Measurements from ENCODE around the gene BRINP3. TPM values are rescaled to one million over a fixed set of nuclear protein-coding genes. Genes with fewer than 3 reads are reported as not detected.
"Not testable (repeated sequence)": the region's sequence is repeated elsewhere in the genome, so short reads cannot be mapped to it uniquely, and the experiment has no call there.

The BRINP3 gene
- 1.3 TPM for polyA plus RNA-seq (2012; ENCODE audit: insufficient read depth, insufficient read length, low read depth)

DNA sequence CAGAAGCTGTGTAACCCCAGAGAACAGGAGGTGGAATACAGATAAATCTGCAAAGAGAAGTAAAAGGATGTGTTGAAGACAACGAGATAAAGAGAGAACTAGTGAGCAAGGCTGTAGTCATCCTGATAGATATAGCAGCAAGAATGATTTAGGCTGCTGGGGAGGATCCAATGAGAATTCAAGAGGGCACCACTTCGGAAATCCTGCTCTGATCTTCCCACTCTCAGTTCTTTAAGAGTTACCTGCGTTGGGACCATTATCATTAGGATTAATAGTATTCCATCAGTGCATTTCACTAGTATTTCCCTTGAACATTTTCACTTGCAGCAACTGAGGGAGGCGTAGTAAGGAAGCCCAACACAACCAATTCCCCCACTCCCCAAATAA, at the start of gene BRINP3:
TSS of gene BRINP3 (minus strand) at position 103 of the 387 bp plus-strand sequence.
- no peaks in the 10 kb centered on the region for H3K27me3 ChIP-seq
- peak within 1 kb of the TSS; percentile 91 for H3K4me3 ChIP-seq (ENCODE audit: low read depth, low read length)
- peaks cover 7% of the 10 kb centered on the region for H3K4me1 ChIP-seq
- TF ChIP-seq, protein P1, sequence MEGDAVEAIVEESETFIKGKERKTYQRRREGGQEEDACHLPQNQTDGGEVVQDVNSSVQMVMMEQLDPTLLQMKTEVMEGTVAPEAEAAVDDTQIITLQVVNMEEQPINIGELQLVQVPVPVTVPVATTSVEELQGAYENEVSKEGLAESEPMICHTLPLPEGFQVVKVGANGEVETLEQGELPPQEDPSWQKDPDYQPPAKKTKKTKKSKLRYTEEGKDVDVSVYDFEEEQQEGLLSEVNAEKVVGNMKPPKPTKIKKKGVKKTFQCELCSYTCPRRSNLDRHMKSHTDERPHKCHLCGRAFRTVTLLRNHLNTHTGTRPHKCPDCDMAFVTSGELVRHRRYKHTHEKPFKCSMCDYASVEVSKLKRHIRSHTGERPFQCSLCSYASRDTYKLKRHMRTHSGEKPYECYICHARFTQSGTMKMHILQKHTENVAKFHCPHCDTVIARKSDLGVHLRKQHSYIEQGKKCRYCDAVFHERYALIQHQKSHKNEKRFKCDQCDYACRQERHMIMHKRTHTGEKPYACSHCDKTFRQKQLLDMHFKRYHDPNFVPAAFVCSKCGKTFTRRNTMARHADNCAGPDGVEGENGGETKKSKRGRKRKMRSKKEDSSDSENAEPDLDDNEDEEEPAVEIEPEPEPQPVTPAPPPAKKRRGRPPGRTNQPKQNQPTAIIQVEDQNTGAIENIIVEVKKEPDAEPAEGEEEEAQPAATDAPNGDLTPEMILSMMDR (IDR thresholded peaks at IDR 0.05; ENCODE audit: low read depth, low read length): no peak
- no peaks in the 10 kb centered on the region for H3K36me3 ChIP-seq
- DNase-seq: no peak
- H3K9me3 ChIP-seq: no peaks in the 10 kb centered on the region

DNA sequence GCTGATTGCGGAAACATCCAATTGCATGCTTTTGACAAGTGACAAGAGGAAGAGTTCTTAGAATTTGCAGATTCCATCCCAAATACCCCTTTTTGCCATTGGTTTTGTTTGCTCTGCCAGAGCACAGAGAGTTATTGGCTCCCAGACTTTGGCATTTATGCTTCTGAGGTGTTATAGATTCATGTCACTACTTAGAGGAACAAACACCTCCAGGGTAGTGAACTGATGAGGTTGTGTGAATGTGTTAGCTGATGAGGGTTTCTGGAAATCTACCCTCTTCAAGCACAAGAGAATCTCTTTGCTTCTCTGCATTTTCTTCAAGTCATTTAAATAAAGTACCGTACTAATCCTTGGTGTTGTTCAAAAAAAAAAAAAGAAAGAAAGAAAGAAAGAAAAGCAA, 33.9 kb upstream of the BRINP3 start:
- H3K9me3 ChIP-seq: no peaks in the 10 kb centered on the region
- no peak for DNase-seq
- no peaks in the 10 kb centered on the region for H3K36me3 ChIP-seq
- no peaks in the 10 kb centered on the region for H3K27me3 ChIP-seq
- no peaks in the 10 kb centered on the region for H3K4me1 ChIP-seq
- TF ChIP-seq, protein P1 (IDR thresholded peaks at IDR 0.05; ENCODE audit: low read depth, low read length): no peak
- H3K4me3 ChIP-seq (ENCODE audit: low read depth, low read length): no peak overlapping the region

DNA sequence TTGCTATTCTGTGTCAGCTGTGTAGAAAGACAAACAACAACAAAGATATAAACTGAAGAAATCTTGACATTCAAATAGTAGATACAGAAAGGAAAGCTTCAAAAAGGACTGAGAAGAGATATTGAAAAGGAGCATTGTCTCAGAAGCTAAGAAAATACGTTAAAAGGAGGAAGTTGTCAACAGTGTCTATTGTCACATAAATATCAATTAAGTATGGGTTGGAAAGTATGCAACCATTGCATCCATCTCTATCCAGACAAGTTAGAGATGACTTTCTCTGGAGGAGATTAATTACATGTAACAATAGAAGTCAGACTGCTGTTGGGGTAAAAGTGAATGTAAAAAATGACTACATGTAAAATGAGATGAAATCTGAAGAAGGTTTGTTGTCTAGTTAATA, 29.7 kb upstream of the BRINP3 start:
- Histone ChIP-seq H3K36me3 (no peaks in the 10 kb centered on the region), H3K9me3 (no peaks in the 10 kb centered on the region), H3K4me1 (no peaks in the 10 kb centered on the region), H3K4me3 (ENCODE audit: low read depth, low read length) (no peak overlapping the region), H3K27me3 (no peaks in the 10 kb centered on the region)
- TF ChIP-seq, protein P1 (IDR thresholded peaks at IDR 0.05; ENCODE audit: low read depth, low read length): no peak
- DNase-seq: no peak

DNA sequence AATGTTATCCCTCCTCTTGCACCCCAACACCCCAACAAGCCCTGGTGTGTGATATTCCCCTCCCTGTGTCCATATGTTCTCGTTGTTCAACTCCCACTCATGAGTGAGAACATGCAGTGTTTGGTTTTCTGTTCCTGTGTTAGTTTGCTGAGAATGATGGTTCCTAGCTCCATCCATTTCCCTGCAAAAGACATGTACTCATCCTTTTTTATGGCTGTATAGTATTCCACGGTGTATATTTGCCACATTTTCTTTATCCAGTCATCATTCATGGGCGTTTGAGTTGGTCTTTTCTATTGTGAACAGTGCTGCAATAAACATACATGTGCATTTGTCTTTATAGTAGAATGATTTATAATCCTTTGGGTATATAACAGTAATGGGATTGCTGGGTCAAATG, 26.9 kb upstream of the BRINP3 start:
- not testable (repeated sequence) for H3K27me3 ChIP-seq; H3K4me1 ChIP-seq; H3K9me3 ChIP-seq; DNase-seq; H3K4me3 ChIP-seq (ENCODE audit: low read depth, low read length); H3K36me3 ChIP-seq

DNA sequence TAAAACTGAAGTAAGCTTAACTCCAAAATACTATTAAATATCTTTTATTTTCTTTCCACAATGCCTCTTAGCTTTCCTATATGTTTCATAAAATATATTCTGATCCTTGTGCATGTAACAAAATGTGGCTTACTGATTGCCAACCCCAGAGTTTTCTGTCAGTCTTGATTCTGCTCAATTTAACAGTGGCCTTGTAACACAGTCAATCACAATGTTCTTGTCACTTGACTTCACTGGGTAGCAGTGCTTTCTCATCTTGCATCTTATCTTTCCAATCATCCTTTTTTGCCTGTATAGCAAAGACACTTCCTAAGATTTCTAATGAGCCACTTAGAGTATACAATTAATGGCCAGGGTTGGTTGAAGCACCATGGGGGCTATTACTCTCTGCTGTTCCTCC, 19.9 kb upstream of the BRINP3 start:
- no peak overlapping the region for H3K4me3 ChIP-seq (ENCODE audit: low read depth, low read length)
- no peaks in the 10 kb centered on the region for H3K9me3 ChIP-seq
- no peaks in the 10 kb centered on the region for H3K27me3 ChIP-seq
- DNase-seq: no peak
- H3K36me3 ChIP-seq: no peaks in the 10 kb centered on the region
- TF ChIP-seq, protein P1 (IDR thresholded peaks at IDR 0.05; ENCODE audit: low read depth, low read length): no peak
- H3K4me1 ChIP-seq: no peaks in the 10 kb centered on the region

DNA sequence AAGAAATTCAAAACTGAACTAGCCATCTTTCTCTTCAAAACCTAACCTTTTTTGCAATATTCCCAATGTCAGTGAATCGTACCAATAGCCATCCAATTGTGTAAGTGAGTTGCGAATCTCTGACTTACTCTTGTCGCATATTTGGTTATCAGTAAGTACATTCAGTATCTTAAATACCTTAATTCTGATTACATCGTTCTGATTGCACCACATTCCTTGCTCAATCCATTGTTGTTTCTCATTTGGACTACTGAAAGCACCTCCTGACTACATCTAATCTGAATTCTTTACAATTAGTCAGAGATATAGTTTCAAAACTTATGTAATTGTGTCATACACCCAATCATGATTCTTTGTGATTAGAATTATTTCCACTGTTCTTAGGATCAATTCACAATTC, 16.8 kb upstream of the BRINP3 start:
- no peaks in the 10 kb centered on the region for H3K27me3 ChIP-seq
- no peak for DNase-seq
- H3K9me3 ChIP-seq: no peaks in the 10 kb centered on the region
- no peaks in the 10 kb centered on the region for H3K36me3 ChIP-seq
- no peaks in the 10 kb centered on the region for H3K4me1 ChIP-seq
- TF ChIP-seq, protein P1 (IDR thresholded peaks at IDR 0.05; ENCODE audit: low read depth, low read length): no peak
- H3K4me3 ChIP-seq (ENCODE audit: low read depth, low read length): no peak overlapping the region

DNA sequence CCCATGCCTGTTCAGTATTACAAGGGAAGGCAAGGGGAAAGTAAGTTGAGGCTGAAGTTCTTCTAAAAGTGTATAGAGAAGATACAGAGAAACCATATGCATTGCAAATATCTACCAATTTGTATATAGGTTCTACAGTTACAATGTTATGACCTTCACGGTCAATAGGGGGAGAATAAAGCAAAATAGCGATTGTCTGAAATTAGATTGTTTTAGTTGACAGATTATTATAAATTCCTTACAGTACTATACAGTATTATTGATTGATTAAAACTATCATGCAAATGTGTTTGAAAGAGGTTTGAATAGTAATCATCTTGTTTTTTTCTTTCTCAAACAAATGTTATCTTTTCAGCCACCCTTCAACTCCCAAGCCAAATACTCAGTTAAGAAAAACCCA, 13.7 kb upstream of the BRINP3 start:
- DNase-seq: no peak
- H3K4me1 ChIP-seq: no peaks in the 10 kb centered on the region
- no peak overlapping the region for H3K4me3 ChIP-seq (ENCODE audit: low read depth, low read length)
- TF ChIP-seq, protein P1 (IDR thresholded peaks at IDR 0.05; ENCODE audit: low read depth, low read length): no peak
- H3K36me3 ChIP-seq: no peaks in the 10 kb centered on the region
- no peaks in the 10 kb centered on the region for H3K9me3 ChIP-seq
- no peaks in the 10 kb centered on the region for H3K27me3 ChIP-seq
